H9 (cell line): ENCODE data around the gene UEVLD. TPM values are rescaled to one million over a fixed set of nuclear protein-coding genes. Genes with fewer than 3 reads are reported as not detected.

Experiments used
- DNase-seq: peaks from one replicate; pipeline ENCODE4 v3.0.0-alpha.2; 2017
- H2AFZ ChIP-seq: one replicate; pipeline ENCODE4 v1.6.1; 2013; ENCODE audit warnings: mild to moderate bottlenecking, low read length, control low read depth, moderate library complexity
- H2AK5ac ChIP-seq: 2 replicates; pipeline ENCODE4 v1.6.1; 2013; ENCODE audit warnings: low read length, control low read depth, mixed read lengths; ENCODE audit not compliant: insufficient read length
- H2BK120ac ChIP-seq: one replicate; pipeline ENCODE4 v1.6.1; 2013; ENCODE audit warnings: low read depth, mild to moderate bottlenecking, low read length, control low read depth, inconsistent platforms; ENCODE audit not compliant: poor library complexity, severe bottlenecking
- H2BK12ac ChIP-seq: 2 replicates; pipeline ENCODE4 v1.6.1; 2013; ENCODE audit warnings: low read length, control low read depth, mixed read lengths, low read depth; ENCODE audit not compliant: insufficient read length
- H2BK15ac ChIP-seq: 2 replicates; pipeline ENCODE4 v1.6.1; 2013; ENCODE audit warnings: low read depth, low read length, control low read depth
- H2BK20ac ChIP-seq: one replicate; pipeline ENCODE4 v1.6.1; 2013; ENCODE audit warnings: low read depth, mild to moderate bottlenecking, low read length, control low read depth, inconsistent platforms; ENCODE audit not compliant: poor library complexity, severe bottlenecking
- H2BK5ac ChIP-seq: 2 replicates; pipeline ENCODE4 v1.6.1; 2013; ENCODE audit warnings: low read length, control low read depth, mixed read lengths; ENCODE audit not compliant: insufficient read length
- H3K14ac ChIP-seq: 2 replicates; pipeline ENCODE4 v1.6.1; 2013; ENCODE audit warnings: low read length, control low read depth; ENCODE audit not compliant: insufficient read depth
- H3K18ac ChIP-seq: 2 replicates; pipeline ENCODE4 v1.6.1; 2013; ENCODE audit warnings: low read depth, mild to moderate bottlenecking, mixed read lengths, low read length, control low read depth; ENCODE audit not compliant: insufficient read length
- H3K23ac ChIP-seq: 2 replicates; pipeline ENCODE4 v1.6.1; 2013; ENCODE audit warnings: low read length, control low read depth, mixed read lengths, low read depth; ENCODE audit not compliant: insufficient read length
- H3K23me2 ChIP-seq: 2 replicates; pipeline ENCODE4 v1.6.1; 2013; ENCODE audit warnings: low read depth, mild to moderate bottlenecking, mixed read lengths, low read length, control low read depth; ENCODE audit not compliant: insufficient read length, poor library complexity, severe bottlenecking
- H3K27ac ChIP-seq: 2 replicates; pipeline ENCODE4 v1.5.1; 2013; ENCODE audit warnings: low read length, control low read depth, mixed read lengths, low read depth; ENCODE audit not compliant: insufficient read length
- H3K27me3 ChIP-seq: 2 replicates; pipeline ENCODE4 v1.6.1; 2013; ENCODE audit warnings: low read length, control low read depth, inconsistent platforms; ENCODE audit not compliant: insufficient read depth
- H3K4ac ChIP-seq: 2 replicates; pipeline ENCODE4 v1.6.1; 2013; ENCODE audit warnings: low read depth, mild to moderate bottlenecking, control low read depth, inconsistent platforms, low read length, moderate library complexity
- H3K4me1 ChIP-seq: 2 replicates; pipeline ENCODE4 v1.6.1; 2013; ENCODE audit warnings: low read length, control low read depth, inconsistent platforms; ENCODE audit not compliant: insufficient read depth
- H3K4me2 ChIP-seq: 2 replicates; pipeline ENCODE4 v1.6.1; 2013; ENCODE audit warnings: low read length, control low read depth, mixed read lengths; ENCODE audit not compliant: insufficient read length, insufficient read depth
- H3K56ac ChIP-seq: 2 replicates; pipeline ENCODE4 v1.6.1; 2013; ENCODE audit warnings: low read depth, mild to moderate bottlenecking, mixed read lengths, low read length, control low read depth; ENCODE audit not compliant: insufficient read length
- H3K79me1 ChIP-seq: 2 replicates; pipeline ENCODE4 v1.6.1; 2013; ENCODE audit warnings: low read depth, mild to moderate bottlenecking, moderate library complexity, low read length, control low read depth, inconsistent platforms; ENCODE audit not compliant: insufficient read depth, poor library complexity, severe bottlenecking
- H3K79me2 ChIP-seq: 2 replicates; pipeline ENCODE4 v1.6.1; 2013; ENCODE audit warnings: low read length, control low read depth, inconsistent platforms; ENCODE audit not compliant: insufficient read depth
- H3K9ac ChIP-seq: 2 replicates; pipeline ENCODE4 v1.6.1; 2013; ENCODE audit warnings: low read length, control low read depth, mixed read lengths; ENCODE audit not compliant: insufficient read length; ENCODE audit errors: extremely low read depth
- H3K9me3 ChIP-seq: one replicate; pipeline ENCODE4 v1.6.1; 2013; ENCODE audit warnings: low read depth, low read length, inconsistent platforms; ENCODE audit not compliant: control insufficient read depth
- H3T11ph ChIP-seq: one replicate; pipeline ENCODE4 v1.6.1; 2013; ENCODE audit warnings: mild to moderate bottlenecking, low read length, control low read depth, inconsistent platforms
- H4K20me1 ChIP-seq: one replicate; pipeline ENCODE4 v1.6.1; 2013; ENCODE audit not compliant: control insufficient read depth, insufficient read length, insufficient read depth
- H4K5ac ChIP-seq: 2 replicates; pipeline ENCODE4 v1.6.1; 2013; ENCODE audit warnings: low read depth, mild to moderate bottlenecking, mixed read lengths, low read length, control low read depth; ENCODE audit not compliant: insufficient read length
- H4K8ac ChIP-seq: replicated peaks from 2 replicates; pipeline ENCODE4 v1.6.1; 2013; ENCODE audit warnings: low read length, control low read depth, mixed read lengths, low read depth; ENCODE audit not compliant: insufficient read length
- H4K91ac ChIP-seq: 2 replicates; pipeline ENCODE4 v1.6.1; 2013; ENCODE audit warnings: low read depth, mild to moderate bottlenecking, moderate library complexity, mixed read lengths, low read length, control low read depth; ENCODE audit not compliant: insufficient read length
- H3K27ac Mint-ChIP-seq, 3 experiments: 2 replicates in 2 of 3; 3 replicates in 1 of 3; pipeline ENCODE4 v1.8.0; 2020 to 2021; ENCODE audit warnings: mixed read lengths in 3 of 3, mild to moderate bottlenecking in 1 of 3, moderate library complexity in 1 of 3
- H3K27me3 Mint-ChIP-seq: 2 replicates; pipeline ENCODE4 v1.8.0; 2021; ENCODE audit warnings: low read depth, mild to moderate bottlenecking, moderate library complexity, mixed read lengths
- H3K36me3 Mint-ChIP-seq, 3 experiments: 2 replicates in 2 of 3; 3 replicates in 1 of 3; pipeline ENCODE4 v1.8.0; 2020 to 2021; ENCODE audit warnings: low read depth in 3 of 3, mixed read lengths in 3 of 3; ENCODE audit not compliant: insufficient read depth in 1 of 3
- H3K4me1 Mint-ChIP-seq, 2 experiments: 2 replicates each; pipeline ENCODE4 v1.8.0; 2020; ENCODE audit warnings: mixed read lengths in 2 of 2
- H3K4me3 Mint-ChIP-seq, 2 experiments: 2 replicates in 1 of 2; 3 replicates in 1 of 2; pipeline ENCODE4 v1.8.0; 2020 to 2021; ENCODE audit warnings: mild to moderate bottlenecking in 2 of 2, mixed read lengths in 2 of 2, moderate library complexity in 1 of 2
- H3K9me3 Mint-ChIP-seq, 2 experiments: 2 replicates in 1 of 2; 3 replicates in 1 of 2; pipeline ENCODE4 v1.8.0; 2020; ENCODE audit warnings: mild to moderate bottlenecking in 2 of 2, mixed read lengths in 2 of 2, moderate library complexity in 1 of 2
- WGBS: extraction: QIAGEN DNeasy Blood & Tissue Kit; methylation state at CpG from one replicate; pipeline ENCODE4 v1.1.7; 2013; ENCODE audit warnings: missing lambda C conversion rate, low lambda C conversion rate, mixed read lengths; ENCODE audit not compliant: insufficient read length; ENCODE audit errors: extremely low coverage; 5-methylcytosine and 5-hydroxymethylcytosine counted together
- total RNA-seq: library from RNA; stranded (reverse); gene quantifications from 2 replicates; pipeline ENCODE4 v1.2.1, GENCODE V29; 2021
- TF ChIP-seq, protein P1 (sequence below): fragments of 200-600 bp; sonication (generic); conservative IDR thresholded peaks from 3 replicates; pipeline ENCODE4 v1.8.0; 2021; ENCODE audit warnings: antibody characterized with exemption, mild to moderate bottlenecking

UEVLD gene
- total RNA-seq, 1 experiment from 2014 or later: 7.9 TPM

DNA sequence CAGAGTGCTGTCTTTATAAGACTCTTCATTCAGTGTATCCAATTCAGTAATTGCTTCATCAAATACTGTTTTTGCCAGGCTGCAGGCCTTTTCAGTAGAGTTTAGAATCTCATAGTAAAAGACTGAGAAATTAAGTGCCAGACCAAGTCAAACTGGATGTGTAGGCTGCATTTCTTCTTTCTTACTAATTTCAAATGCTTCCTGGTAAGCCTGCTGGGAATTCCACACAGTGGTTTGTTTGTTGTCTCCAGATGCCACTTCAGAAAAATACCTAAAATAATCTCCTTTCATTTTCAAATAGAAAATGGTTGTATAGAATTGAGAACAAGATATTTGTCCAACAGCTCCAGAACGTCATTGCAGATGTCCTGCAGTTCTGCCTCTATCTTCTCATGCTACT, 98.2 kb downstream of the UEVLD start:
- Histone ChIP-seq H3K27me3 (no peaks in the 10 kb centered on the region), H3K23ac (no peak overlapping the region), H2BK20ac (no peak overlapping the region), H3K79me2 (no peaks in the 10 kb centered on the region), H2AFZ (no peak overlapping the region), H4K8ac (no peak overlapping the region), H3K4me1 (no peaks in the 10 kb centered on the region), H3K4ac (no peak overlapping the region), H3K23me2 (no peaks in the 10 kb centered on the region), H3K9me3 (no peaks in the 10 kb centered on the region), H3K56ac (no peak overlapping the region), H4K20me1 (no peaks in the 10 kb centered on the region), H3K18ac (no peak overlapping the region), H3K14ac (no peak overlapping the region), H3K4me2 (no peak overlapping the region), H3K79me1 (no peaks in the 10 kb centered on the region), H2BK15ac (no peak overlapping the region), H3K9ac (no peak overlapping the region), H2BK12ac (no peak overlapping the region), H4K91ac (no peak overlapping the region), H2BK5ac (no peak overlapping the region), H2BK120ac (no peak overlapping the region), H3K27ac (no peak overlapping the region), H3T11ph (no peak overlapping the region), H2AK5ac (no peak overlapping the region), H4K5ac (no peak overlapping the region)
- WGBS: no CpG with 5 or more reads among the region's 1 CpG
- Mint-ChIP-seq H3K36me3 (peaks cover 6 to 35% (median 30%) of the 10 kb centered on the region in 3 experiments; a peak in 6 of 7 replicates), H3K4me1 (no peaks in the 10 kb centered on the region), H3K9me3 (no peaks in the 10 kb centered on the region), H3K4me3 (no peak overlapping the region), H3K27ac (no peak overlapping the region), H3K27me3 (no peaks in the 10 kb centered on the region)
- no peak for DNase-seq
- TF ChIP-seq, protein P1, sequence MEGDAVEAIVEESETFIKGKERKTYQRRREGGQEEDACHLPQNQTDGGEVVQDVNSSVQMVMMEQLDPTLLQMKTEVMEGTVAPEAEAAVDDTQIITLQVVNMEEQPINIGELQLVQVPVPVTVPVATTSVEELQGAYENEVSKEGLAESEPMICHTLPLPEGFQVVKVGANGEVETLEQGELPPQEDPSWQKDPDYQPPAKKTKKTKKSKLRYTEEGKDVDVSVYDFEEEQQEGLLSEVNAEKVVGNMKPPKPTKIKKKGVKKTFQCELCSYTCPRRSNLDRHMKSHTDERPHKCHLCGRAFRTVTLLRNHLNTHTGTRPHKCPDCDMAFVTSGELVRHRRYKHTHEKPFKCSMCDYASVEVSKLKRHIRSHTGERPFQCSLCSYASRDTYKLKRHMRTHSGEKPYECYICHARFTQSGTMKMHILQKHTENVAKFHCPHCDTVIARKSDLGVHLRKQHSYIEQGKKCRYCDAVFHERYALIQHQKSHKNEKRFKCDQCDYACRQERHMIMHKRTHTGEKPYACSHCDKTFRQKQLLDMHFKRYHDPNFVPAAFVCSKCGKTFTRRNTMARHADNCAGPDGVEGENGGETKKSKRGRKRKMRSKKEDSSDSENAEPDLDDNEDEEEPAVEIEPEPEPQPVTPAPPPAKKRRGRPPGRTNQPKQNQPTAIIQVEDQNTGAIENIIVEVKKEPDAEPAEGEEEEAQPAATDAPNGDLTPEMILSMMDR: no peak
